Measurements from ENCODE around the gene TRDN.
"Not testable (repeated sequence)": the region's sequence is repeated elsewhere in the genome, so short reads cannot be mapped to it uniquely, and the experiment has no call there.

Gene TRDN

GRCh38 chr6:123489589-123489988, 147.2 kb downstream of the TRDN start:
- no peak for DNase-seq

- no peak for DNase-seq
These were observed 155.8 kb downstream of the TRDN start for GRCh38 chr6:123480986-123481385.

GRCh38 chr6:123472025-123472702, 164.6 kb downstream of the TRDN start:
- DNase-seq: not testable (repeated sequence)

GRCh38 chr6:123467392-123467791, 169.4 kb downstream of the TRDN start:
- no peak for DNase-seq

GRCh38 chr6:123462152-123462551, 174.6 kb downstream of the TRDN start:
- DNase-seq: no peak

GRCh38 chr6:123458218-123458617, 178.5 kb downstream of the TRDN start:
- DNase-seq: no peak

- no peak for DNase-seq
These were observed 179.9 kb downstream of the TRDN start for GRCh38 chr6:123456836-123457235.

- no peak for DNase-seq
These were observed 182.3 kb downstream of the TRDN start for GRCh38 chr6:123454448-123454847.

- DNase-seq: not testable (repeated sequence)
These were observed 183.7 kb downstream of the TRDN start for GRCh38 chr6:123453071-123453470.

GRCh38 chr6:123448306-123448884, 188.4 kb downstream of the TRDN start:
- DNase-seq: no peak

- no peak for DNase-seq
These were observed 189.3 kb downstream of the TRDN start for GRCh38 chr6:123447315-123447937.

- no peak for DNase-seq
These were observed 197.4 kb downstream of the TRDN start for GRCh38 chr6:123439371-123439770.

GRCh38 chr6:123434186-123434585, 202.6 kb downstream of the TRDN start:
- no peak for DNase-seq

GRCh38 chr6:123430970-123431369, 205.8 kb downstream of the TRDN start:
- DNase-seq: no peak

- DNase-seq: no peak
These were observed 209.7 kb downstream of the TRDN start for GRCh38 chr6:123427008-123427407.

- no peak for DNase-seq
These were observed 213.6 kb downstream of the TRDN start for GRCh38 chr6:123423130-123423529.

GRCh38 chr6:123420512-123420911, 216.2 kb downstream of the TRDN start:
- DNase-seq: no peak

- DNase-seq: no peak
These were observed 218.7 kb downstream of the TRDN start for GRCh38 chr6:123418071-123418470.

GRCh38 chr6:123417535-123417934, 219.2 kb downstream of the TRDN start:
- DNase-seq: no peak

GRCh38 chr6:123415844-123416468, 220.8 kb downstream of the TRDN start:
- no peak for DNase-seq

- DNase-seq: no peak
These were observed 231.8 kb downstream of the TRDN start for GRCh38 chr6:123404975-123405374.

GRCh38 chr6:123402052-123402451, 234.7 kb downstream of the TRDN start:
- no peak for DNase-seq

GRCh38 chr6:123398072-123398471, 238.7 kb downstream of the TRDN start:
- no peak for DNase-seq

- no peak for DNase-seq
These were observed 243.4 kb downstream of the TRDN start for GRCh38 chr6:123393331-123393730.
